H1 (cell line): ENCODE results near the gene SORL1-AS1.

Experiments
- ATF3 ChIP-seq: IDR thresholded peaks from 2 replicates; pipeline ENCODE4 v1.6.1; 2011; ENCODE audit warnings: low read depth, mild to moderate bottlenecking, low read length; ENCODE audit not compliant: insufficient read depth
- CEBPB ChIP-seq: IDR thresholded peaks from 2 replicates; pipeline ENCODE4 v1.6.1; 2012; ENCODE audit warnings: low read depth, low read length
- CTCF ChIP-seq, 3 experiments: IDR thresholded peaks; 1 replicate in 2 of 3; 2 replicates in 1 of 3; pipeline versions ENCODE4 v1.5.1 to v1.6.1; 2011; ENCODE audit warnings: low read length in 3 of 3, mild to moderate bottlenecking in 3 of 3, inconsistent platforms in 2 of 3, low read depth in 1 of 3, moderate library complexity in 1 of 3; ENCODE audit not compliant: insufficient read depth in 1 of 3; ENCODE audit errors: control extremely low read depth in 1 of 3
- POLR2A ChIP-seq, 2 experiments: IDR thresholded peaks; 1 replicate in 1 of 2; 2 replicates in 1 of 2; pipeline ENCODE4 v1.6.1; 2011; ENCODE audit warnings: low read depth in 2 of 2, low read length in 2 of 2, mild to moderate bottlenecking in 2 of 2; ENCODE audit errors: control extremely low read depth in 1 of 2

- TF ChIP-seq CEBPB (no peak), POLR2A (IDR thresholded peaks at IDR 0.05; ENCODE audit: control extremely low read depth in 1 of 2, low read depth in 2 of 2, low read length in 2 of 2) (no peak), CTCF (IDR thresholded peaks at IDR 0.05; ENCODE audit: control extremely low read depth in 1 of 3, insufficient read depth in 1 of 3, low read depth in 1 of 3, low read length in 3 of 3) (no peak), ATF3 (no peak)
Measured at GRCh38 chr11:121437686-121438078, 15.1 kb downstream of the SORL1-AS1 start.
